IPS-20b (cell line): ENCODE data around the gene LRRC53.

ENCODE experiments used
- H3K27ac ChIP-seq: one replicate; pipeline ENCODE4 v1.5.1; 2013; ENCODE audit warnings: low read length
- H3K27me3 ChIP-seq: 2 replicates; pipeline ENCODE4 v1.6.1; 2013; ENCODE audit warnings: mild to moderate bottlenecking, low read length, inconsistent platforms; ENCODE audit not compliant: insufficient read depth
- H3K36me3 ChIP-seq: 2 replicates; pipeline ENCODE4 v1.6.1; 2013; ENCODE audit warnings: low read depth, mild to moderate bottlenecking, inconsistent platforms, low read length, moderate library complexity; ENCODE audit not compliant: insufficient read depth
- H3K4me1 ChIP-seq: 2 replicates; pipeline ENCODE4 v1.6.1; 2013; ENCODE audit warnings: mild to moderate bottlenecking, control low read depth, inconsistent platforms, low read length, moderate library complexity; ENCODE audit not compliant: insufficient read depth
- H3K4me3 ChIP-seq: 2 replicates; pipeline ENCODE4 v1.5.1; 2013; ENCODE audit warnings: mild to moderate bottlenecking, low read length, inconsistent platforms
- H3K9ac ChIP-seq: 2 replicates; pipeline ENCODE4 v1.6.1; 2013; ENCODE audit warnings: low read depth, mild to moderate bottlenecking, inconsistent platforms, low read length, moderate library complexity
- H3K9me3 ChIP-seq: 2 replicates; pipeline ENCODE4 v1.6.1; 2013; ENCODE audit warnings: mild to moderate bottlenecking, low read depth, low read length, inconsistent platforms; ENCODE audit not compliant: insufficient read depth

LRRC53 gene

GRCh38 chr1:74485622-74486021 lies 26.8 kb downstream of the LRRC53 start:
- no peak overlapping the region for H3K27ac ChIP-seq
- H3K4me1 ChIP-seq = peaks cover 30% of the 10 kb centered on the region; the same call in 1 of the 2 replicates
- no peak overlapping the region for H3K4me3 ChIP-seq
- no peaks in the 10 kb centered on the region for H3K36me3 ChIP-seq
- H3K9me3 ChIP-seq = no peaks in the 10 kb centered on the region
- no peaks in the 10 kb centered on the region for H3K27me3 ChIP-seq
- no peak overlapping the region for H3K9ac ChIP-seq

DNA sequence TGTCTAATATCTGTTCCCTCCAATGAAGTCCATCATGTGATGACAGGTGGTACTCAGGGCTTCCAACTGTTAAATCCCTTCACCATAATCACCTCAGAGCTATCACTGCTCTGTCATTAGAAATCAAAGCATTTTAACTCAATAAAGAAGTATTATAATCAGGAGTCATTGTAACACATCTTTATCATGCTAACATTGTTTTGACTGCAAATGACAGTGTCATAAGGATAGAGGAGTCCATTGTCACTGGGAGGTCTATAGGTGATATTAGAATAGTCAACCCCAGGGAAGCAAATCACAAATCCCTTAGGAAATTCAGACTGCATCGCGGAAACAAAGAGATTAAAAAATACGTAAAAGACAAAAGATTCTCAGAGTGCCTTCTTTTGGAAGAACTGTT lies 30.8 kb downstream of the LRRC53 start:
- Histone ChIP-seq H3K27ac (no peak overlapping the region), H3K36me3 (no peaks in the 10 kb centered on the region), H3K9me3 (no peaks in the 10 kb centered on the region), H3K27me3 (no peaks in the 10 kb centered on the region), H3K9ac (no peak overlapping the region), H3K4me1 (peaks cover 10% of the 10 kb centered on the region; the same call in 1 of the 2 replicates), H3K4me3 (no peak overlapping the region)

DNA sequence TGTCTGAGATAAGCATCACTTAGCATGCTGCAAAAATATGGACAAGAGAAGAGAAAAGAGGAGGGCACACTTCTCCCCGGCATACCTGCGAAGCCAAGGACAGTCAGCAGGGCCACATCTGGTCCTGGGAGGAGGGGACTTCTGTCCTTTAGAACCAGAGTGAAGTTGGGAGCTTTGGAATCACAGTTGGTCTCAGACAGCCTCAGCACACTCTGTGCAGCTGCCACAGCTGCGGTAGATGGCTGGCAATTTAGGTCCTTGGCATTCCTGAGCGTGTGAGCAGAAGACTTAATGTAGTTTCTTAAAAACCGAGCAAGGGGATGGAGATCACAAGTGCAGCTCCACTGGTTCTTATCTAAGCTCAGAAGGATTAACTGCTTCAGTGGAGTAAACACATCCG lies 32.3 kb downstream of the LRRC53 start:
- H3K4me1 ChIP-seq = peaks cover 10% of the 10 kb centered on the region; the same call in 1 of the 2 replicates
- H3K4me3 ChIP-seq = no peak overlapping the region
- no peaks in the 10 kb centered on the region for H3K36me3 ChIP-seq
- H3K9ac ChIP-seq = no peak overlapping the region
- no peak overlapping the region for H3K27ac ChIP-seq
- no peaks in the 10 kb centered on the region for H3K9me3 ChIP-seq
- H3K27me3 ChIP-seq = no peaks in the 10 kb centered on the region

DNA sequence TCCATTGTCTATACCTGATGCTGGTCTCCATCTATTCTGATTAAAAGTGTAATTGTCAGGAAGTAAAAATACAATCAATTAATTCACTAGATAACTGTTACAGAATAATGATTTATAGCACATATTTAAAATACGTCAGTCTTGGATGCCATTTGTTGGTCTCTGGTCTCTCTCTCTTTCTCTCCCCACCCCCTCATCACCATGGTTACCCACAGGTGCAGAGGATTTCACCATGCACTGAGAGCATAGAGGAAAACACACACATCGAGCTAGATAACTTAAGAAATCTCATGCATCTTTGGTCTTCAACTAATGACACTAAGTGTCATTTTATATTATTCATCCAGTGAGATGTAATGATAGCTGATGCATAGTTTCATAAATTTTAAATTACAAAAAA lies 33.4 kb downstream of the LRRC53 start:
- Histone ChIP-seq H3K4me3 (no peak overlapping the region), H3K27ac (no peak overlapping the region), H3K4me1 (peaks cover 10% of the 10 kb centered on the region; the same call in 1 of the 2 replicates), H3K9me3 (no peaks in the 10 kb centered on the region), H3K36me3 (no peaks in the 10 kb centered on the region), H3K27me3 (no peaks in the 10 kb centered on the region), H3K9ac (no peak overlapping the region)

DNA sequence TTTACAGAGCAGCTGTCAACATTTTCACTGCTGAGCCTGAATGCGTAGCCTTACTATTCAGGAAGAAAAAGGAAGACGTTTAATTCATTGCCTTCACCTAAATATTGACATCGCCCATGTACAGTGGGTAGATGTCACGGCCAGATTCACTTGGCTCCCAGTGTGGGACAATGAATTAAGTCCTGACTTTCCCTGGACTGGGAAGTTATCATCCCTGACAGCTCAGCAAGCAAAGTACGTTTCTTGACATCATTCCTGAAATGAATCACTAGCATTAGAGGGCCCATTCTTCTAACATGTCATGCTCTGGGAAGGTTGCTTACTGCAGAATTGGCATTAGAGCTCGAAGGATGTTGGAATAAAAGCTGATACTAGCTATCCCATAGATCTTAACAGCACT lies 37.8 kb downstream of the LRRC53 start:
- Histone ChIP-seq H3K4me1 (peaks cover 6% of the 10 kb centered on the region; the same call in 1 of the 2 replicates), H3K36me3 (no peaks in the 10 kb centered on the region), H3K9me3 (no peaks in the 10 kb centered on the region), H3K27ac (no peak overlapping the region), H3K27me3 (no peaks in the 10 kb centered on the region), H3K4me3 (no peak overlapping the region), H3K9ac (no peak overlapping the region)

DNA sequence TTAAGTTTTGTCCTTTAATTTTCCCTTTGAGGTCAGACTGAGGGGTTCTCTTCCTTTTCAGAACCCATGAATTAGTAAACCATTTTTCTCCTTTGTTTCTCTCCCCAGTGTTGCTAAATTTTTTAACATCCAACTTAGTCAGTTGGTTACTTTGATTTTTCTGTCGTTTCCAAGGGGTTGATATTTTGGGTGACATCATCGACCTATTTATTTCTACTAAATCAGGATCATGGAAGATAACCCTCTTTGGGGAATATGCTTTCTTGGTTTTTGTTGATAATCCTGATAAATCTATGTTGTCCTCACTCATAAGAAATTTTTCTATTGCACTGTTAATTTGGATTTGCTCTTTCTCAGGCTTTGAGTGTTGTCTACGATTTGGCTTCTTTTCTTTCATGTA lies 40.9 kb downstream of the LRRC53 start:
- Histone ChIP-seq H3K9me3 (no peaks in the 10 kb centered on the region), H3K27me3 (no peaks in the 10 kb centered on the region), H3K9ac (no peak overlapping the region), H3K4me3 (no peak overlapping the region), H3K4me1 (peaks cover 14% of the 10 kb centered on the region; the same call in 1 of the 2 replicates), H3K36me3 (no peaks in the 10 kb centered on the region), H3K27ac (no peak overlapping the region)

- Histone ChIP-seq H3K4me1 (peaks cover 15% of the 10 kb centered on the region; the same call in 1 of the 2 replicates), H3K27me3 (no peaks in the 10 kb centered on the region), H3K27ac (no peak overlapping the region), H3K4me3 (no peak overlapping the region), H3K36me3 (no peaks in the 10 kb centered on the region), H3K9me3 (no peaks in the 10 kb centered on the region), H3K9ac (no peak overlapping the region)
Measured at GRCh38 chr1:74470936-74471335, 41.5 kb downstream of the LRRC53 start.

DNA sequence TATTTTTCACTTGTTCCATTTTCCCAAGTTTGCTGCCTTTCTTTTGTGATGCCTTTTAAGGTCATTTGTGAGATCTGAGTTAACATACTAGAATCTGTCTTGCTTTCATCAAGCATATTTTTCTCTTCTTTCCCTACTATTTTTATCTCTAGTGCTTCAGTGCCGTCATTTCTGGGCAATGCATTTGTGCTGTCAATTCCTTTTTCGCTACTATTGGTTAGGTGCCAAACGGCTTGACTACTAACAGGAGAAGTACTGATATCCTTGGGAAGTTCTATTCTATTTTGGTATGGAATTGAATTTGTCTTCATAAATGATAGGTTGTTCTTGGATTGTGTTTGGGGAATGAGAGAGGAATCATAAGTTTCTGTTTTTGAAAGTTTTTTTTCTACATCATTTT lies 42.2 kb downstream of the LRRC53 start:
- H3K27me3 ChIP-seq = no peaks in the 10 kb centered on the region
- peaks cover 15% of the 10 kb centered on the region; the same call in 1 of the 2 replicates for H3K4me1 ChIP-seq
- H3K9ac ChIP-seq = no peak overlapping the region
- H3K9me3 ChIP-seq = no peaks in the 10 kb centered on the region; the same call in 1 of the 2 replicates
- H3K36me3 ChIP-seq = no peaks in the 10 kb centered on the region
- no peak overlapping the region for H3K4me3 ChIP-seq
- H3K27ac ChIP-seq = no peak overlapping the region

DNA sequence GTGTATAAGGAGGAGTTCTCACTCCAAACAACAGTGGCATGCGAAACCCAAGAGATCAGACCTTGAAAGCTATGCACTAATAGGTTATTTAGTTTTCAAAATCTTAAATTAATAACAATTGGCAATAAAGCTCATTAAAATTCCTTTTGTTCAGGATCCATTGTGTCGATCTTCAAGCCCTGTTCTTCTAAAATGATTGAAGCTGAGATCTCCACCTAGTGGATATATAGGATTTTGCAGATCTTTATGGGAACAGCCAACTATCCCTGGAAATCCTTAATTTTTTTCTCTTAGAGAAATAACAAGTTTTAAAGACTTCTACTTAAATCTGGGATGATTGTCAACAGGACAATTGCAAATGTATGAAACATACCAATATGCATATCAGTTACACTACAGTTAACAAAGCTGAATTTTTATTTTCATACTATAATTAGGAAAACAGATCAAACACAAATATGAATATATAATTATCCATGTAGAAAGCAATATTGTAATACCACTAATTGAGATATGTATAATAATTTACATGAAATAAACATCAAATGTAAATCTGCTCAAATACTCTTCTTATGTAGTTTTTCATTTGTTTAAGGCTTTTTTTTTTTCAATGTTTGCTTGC lies 43.3 kb downstream of the LRRC53 start:
- H3K4me3 ChIP-seq = no peak overlapping the region
- no peaks in the 10 kb centered on the region for H3K27me3 ChIP-seq
- H3K27ac ChIP-seq = no peak overlapping the region
- H3K4me1 ChIP-seq = peaks cover 15% of the 10 kb centered on the region; the same call in 1 of the 2 replicates
- H3K9ac ChIP-seq = no peak overlapping the region
- no peaks in the 10 kb centered on the region for H3K36me3 ChIP-seq
- H3K9me3 ChIP-seq = peaks cover 6% of the 10 kb centered on the region

GRCh38 chr1:74467786-74468377 lies 44.5 kb downstream of the LRRC53 start:
- H3K9ac ChIP-seq = no peak overlapping the region
- no peaks in the 10 kb centered on the region for H3K27me3 ChIP-seq
- no peaks in the 10 kb centered on the region for H3K36me3 ChIP-seq
- H3K27ac ChIP-seq = no peak overlapping the region
- no peak overlapping the region for H3K4me3 ChIP-seq
- peaks cover 6% of the 10 kb centered on the region for H3K9me3 ChIP-seq
- H3K4me1 ChIP-seq = peaks cover 15% of the 10 kb centered on the region; the same call in 1 of the 2 replicates

- peaks cover 9% of the 10 kb centered on the region; the same call in 1 of the 2 replicates for H3K4me1 ChIP-seq
- H3K27ac ChIP-seq = no peak overlapping the region
- no peak overlapping the region for H3K9ac ChIP-seq
- no peak overlapping the region for H3K4me3 ChIP-seq
- H3K9me3 ChIP-seq = peaks cover 6% of the 10 kb centered on the region
- no peaks in the 10 kb centered on the region for H3K36me3 ChIP-seq
- no peaks in the 10 kb centered on the region for H3K27me3 ChIP-seq
Measured at GRCh38 chr1:74465193-74465681, 47.2 kb downstream of the LRRC53 start.

DNA sequence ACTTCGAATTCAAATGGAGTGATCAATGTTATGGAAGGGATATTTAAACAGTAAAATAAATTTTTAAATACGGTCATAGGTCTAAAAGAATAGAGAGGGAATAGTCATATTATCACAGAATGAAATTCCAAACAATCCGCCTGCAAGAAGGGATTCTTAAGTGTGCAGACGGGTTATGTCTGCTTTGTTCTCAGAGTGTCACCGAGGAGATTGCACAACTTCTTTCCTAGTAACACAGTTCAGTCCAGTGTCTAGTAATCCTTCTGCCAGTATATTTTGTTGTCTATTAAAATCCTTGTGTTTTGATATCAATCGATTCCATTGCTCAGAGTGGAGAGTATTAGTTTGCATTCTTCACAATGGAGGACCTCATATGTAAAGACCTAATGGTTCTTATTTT lies 48.4 kb downstream of the LRRC53 start:
- Histone ChIP-seq H3K4me1 (peaks cover 9% of the 10 kb centered on the region; the same call in 1 of the 2 replicates), H3K36me3 (no peaks in the 10 kb centered on the region), H3K27me3 (no peaks in the 10 kb centered on the region), H3K9me3 (peaks cover 6% of the 10 kb centered on the region), H3K4me3 (no peak overlapping the region), H3K9ac (no peak overlapping the region), H3K27ac (no peak overlapping the region)
